Keratinocyte (primary cell): Measurements from ENCODE around the gene SH3BP5. TPM values are rescaled to one million over a fixed set of nuclear protein-coding genes. Genes with fewer than 3 reads are reported as not detected.

Experiments used
- DNase-seq: peaks from one replicate; pipeline ENCODE4 v3.0.0-alpha.2; 2011; ENCODE audit warnings: low read depth, missing footprints, low spot score
- FAIRE-seq: peaks from 2 replicates; lab custom pipeline; 2011; peaks lifted over from hg19 to GRCh38; lab: Jason Lieb, UNC
- H2AFZ ChIP-seq: 2 replicates; pipeline ENCODE4 v1.6.0; 2012; ENCODE audit warnings: low read length, control low read depth, inconsistent platforms; ENCODE audit not compliant: control insufficient read depth
- H3K27ac ChIP-seq: 2 replicates; pipeline ENCODE4 v1.5.1; 2011; ENCODE audit warnings: low read length; ENCODE audit not compliant: control insufficient read depth, insufficient read depth
- H3K27me3 ChIP-seq: 3 replicates; pipeline ENCODE4 v1.6.0; 2011; ENCODE audit warnings: low read length; ENCODE audit not compliant: control insufficient read depth, insufficient read depth; ENCODE audit errors: extremely low read depth
- H3K36me3 ChIP-seq, 2 experiments: 2 replicates in 1 of 2; 3 replicates in 1 of 2; pipeline ENCODE4 v1.5.1; 2011; ENCODE audit warnings: low read length in 2 of 2, mild to moderate bottlenecking in 1 of 2; ENCODE audit not compliant: control insufficient read depth in 2 of 2, insufficient read depth in 2 of 2; ENCODE audit errors: extremely low read depth in 1 of 2
- H3K4me1 ChIP-seq: 3 replicates; pipeline ENCODE4 v1.5.1; 2011; ENCODE audit warnings: low read length; ENCODE audit not compliant: control insufficient read depth, insufficient read depth; ENCODE audit errors: extremely low read depth
- H3K4me2 ChIP-seq: 3 replicates; pipeline ENCODE4 v1.6.0; 2011; ENCODE audit warnings: low read depth, low read length; ENCODE audit not compliant: control insufficient read depth, insufficient read depth; ENCODE audit errors: extremely low read depth
- H3K4me3 ChIP-seq, 3 experiments: fragments of 200-600 bp in 1 of 3; sonication (generic) in 1 of 3; 2 replicates in 2 of 3; 3 replicates in 1 of 3; pipeline ENCODE4 v1.5.1; 2011 to 2016; ENCODE audit warnings: low read length in 3 of 3, mild to moderate bottlenecking in 3 of 3, control low read depth in 2 of 3, inconsistent platforms in 1 of 3, low read depth in 1 of 3, mixed read lengths in 1 of 3, mixed run types in 1 of 3, moderate library complexity in 1 of 3; ENCODE audit not compliant: control insufficient read depth in 2 of 3, insufficient read depth in 2 of 3; ENCODE audit errors: extremely low read depth in 1 of 3
- H3K79me2 ChIP-seq: 2 replicates; pipeline ENCODE4 v1.6.0; 2012; ENCODE audit warnings: low read length; ENCODE audit not compliant: control insufficient read depth, insufficient read depth
- H3K9ac ChIP-seq: 3 replicates; pipeline ENCODE4 v1.6.0; 2011; ENCODE audit warnings: low read length; ENCODE audit not compliant: control insufficient read depth, insufficient read depth; ENCODE audit errors: extremely low read depth
- H3K9me1 ChIP-seq: 3 replicates; pipeline ENCODE4 v1.6.0; 2011; ENCODE audit warnings: low read length; ENCODE audit not compliant: control insufficient read depth, insufficient read depth; ENCODE audit errors: extremely low read depth
- H3K9me3 ChIP-seq: 2 replicates; pipeline ENCODE4 v1.5.1; 2012; ENCODE audit warnings: low read depth, low read length; ENCODE audit not compliant: control insufficient read depth
- H4K20me1 ChIP-seq: 3 replicates; pipeline ENCODE4 v1.6.0; 2011; ENCODE audit warnings: low read length; ENCODE audit not compliant: control insufficient read depth, insufficient read depth; ENCODE audit errors: extremely low read depth
- EZH2 ChIP-seq: IDR thresholded peaks from one replicate; pipeline ENCODE4 v1.6.1; 2012; ENCODE audit warnings: inconsistent platforms, mild to moderate bottlenecking, low read length, moderate library complexity
- dilution Hi-C: fragments of 300-500 bp; cut with MboI; formaldehyde crosslinking; loops from one replicate; pipeline ENCODE4 v1.7.0; 2020; ENCODE audit warnings: low sequenced_read_pairs; ENCODE audit not compliant: extremely low pct_ligation_motif_present
- polyA plus RNA-seq, 5 experiments: library from polyadenylated mRNA; depleted of rRNA in 3 of 5; stranded (reverse) in 3 of 5; stranded (forward) in 1 of 5; unstranded in 1 of 5; fragments of >200 nt; gene quantifications; 1 replicate in 1 of 5; 2 replicates in 3 of 5; 3 replicates in 1 of 5; pipeline versions ENCODE4 v1.2.1 to v1.2.3, GENCODE V29; 2011 to 2012; ENCODE audit warnings: missing spikeins in 2 of 5, low read depth in 1 of 5, low replicate concordance in 1 of 5
- TF ChIP-seq, protein P1 (sequence below), 3 experiments: IDR thresholded peaks in 1 of 3; conservative IDR thresholded peaks in 1 of 3; optimal IDR thresholded peaks in 1 of 3; 2 replicates in 2 of 3; 3 replicates in 1 of 3; pipeline versions ENCODE3 to v1.5.1; 2011; ENCODE audit warnings: low read length in 3 of 3, mild to moderate bottlenecking in 3 of 3, moderate library complexity in 2 of 3, control low read depth in 1 of 3, inconsistent platforms in 1 of 3; ENCODE audit not compliant: insufficient read depth in 2 of 3; ENCODE audit errors: extremely low read depth in 1 of 3

The SH3BP5 gene
- polyA plus RNA-seq, 1 donor (not counting 4 experiments of a cell fraction or from before 2014, with no cell fraction given), result 13.4 TPM

DNA sequence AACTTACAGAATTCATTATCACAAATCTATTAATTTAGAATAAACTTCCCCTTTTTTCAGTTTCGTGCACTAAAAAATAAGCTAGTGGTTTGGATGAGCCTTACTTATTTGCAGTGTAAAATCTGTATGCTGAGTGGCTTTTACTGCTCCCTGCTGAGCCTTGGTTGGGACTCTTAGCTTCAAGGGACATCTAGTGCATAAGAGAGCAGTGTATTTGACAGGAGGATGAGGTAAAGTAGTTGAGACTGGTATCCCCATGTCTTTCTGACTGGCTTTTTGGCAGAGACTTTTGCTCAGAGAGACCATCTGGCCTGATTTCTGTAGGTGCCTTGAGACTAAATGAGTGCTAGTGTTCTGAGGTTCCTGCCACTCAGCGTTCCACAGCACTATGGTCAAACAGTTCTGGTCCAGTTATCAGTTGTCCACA, 114.5 kb downstream of the SH3BP5 start:
- no peaks in the 10 kb centered on the region for H3K79me2 ChIP-seq
- no peaks in the 10 kb centered on the region for H3K9me3 ChIP-seq
- H3K9ac ChIP-seq, result no peak overlapping the region
- no peaks in the 10 kb centered on the region for H3K9me1 ChIP-seq
- dilution Hi-C loops, result no loop called here
- DNase-seq (no peak), FAIRE-seq (no peak)
- H2AFZ ChIP-seq, result no peak overlapping the region
- TF ChIP-seq, protein P1, sequence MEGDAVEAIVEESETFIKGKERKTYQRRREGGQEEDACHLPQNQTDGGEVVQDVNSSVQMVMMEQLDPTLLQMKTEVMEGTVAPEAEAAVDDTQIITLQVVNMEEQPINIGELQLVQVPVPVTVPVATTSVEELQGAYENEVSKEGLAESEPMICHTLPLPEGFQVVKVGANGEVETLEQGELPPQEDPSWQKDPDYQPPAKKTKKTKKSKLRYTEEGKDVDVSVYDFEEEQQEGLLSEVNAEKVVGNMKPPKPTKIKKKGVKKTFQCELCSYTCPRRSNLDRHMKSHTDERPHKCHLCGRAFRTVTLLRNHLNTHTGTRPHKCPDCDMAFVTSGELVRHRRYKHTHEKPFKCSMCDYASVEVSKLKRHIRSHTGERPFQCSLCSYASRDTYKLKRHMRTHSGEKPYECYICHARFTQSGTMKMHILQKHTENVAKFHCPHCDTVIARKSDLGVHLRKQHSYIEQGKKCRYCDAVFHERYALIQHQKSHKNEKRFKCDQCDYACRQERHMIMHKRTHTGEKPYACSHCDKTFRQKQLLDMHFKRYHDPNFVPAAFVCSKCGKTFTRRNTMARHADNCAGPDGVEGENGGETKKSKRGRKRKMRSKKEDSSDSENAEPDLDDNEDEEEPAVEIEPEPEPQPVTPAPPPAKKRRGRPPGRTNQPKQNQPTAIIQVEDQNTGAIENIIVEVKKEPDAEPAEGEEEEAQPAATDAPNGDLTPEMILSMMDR (optimal IDR thresholded peaks at IDR 0.05 in 1 of 3, IDR thresholded peaks at IDR 0.05 in 1 of 3, conservative IDR thresholded peaks at IDR 0.05 in 1 of 3; ENCODE audit: extremely low read depth in 1 of 3, insufficient read depth in 2 of 3, low read length in 3 of 3), result no peak
- no peak for TF ChIP-seq EZH2
- no peak overlapping the region for H3K4me2 ChIP-seq
- peaks cover 2% of the 10 kb centered on the region for H3K4me1 ChIP-seq
- H3K27ac ChIP-seq, result no peak overlapping the region
- peaks cover 19 to 28% of the 10 kb centered on the region in 2 experiments for H3K36me3 ChIP-seq
- H4K20me1 ChIP-seq, result no peaks in the 10 kb centered on the region
- H3K4me3 ChIP-seq, result no peak overlapping the region
- H3K27me3 ChIP-seq, result no peaks in the 10 kb centered on the region

DNA sequence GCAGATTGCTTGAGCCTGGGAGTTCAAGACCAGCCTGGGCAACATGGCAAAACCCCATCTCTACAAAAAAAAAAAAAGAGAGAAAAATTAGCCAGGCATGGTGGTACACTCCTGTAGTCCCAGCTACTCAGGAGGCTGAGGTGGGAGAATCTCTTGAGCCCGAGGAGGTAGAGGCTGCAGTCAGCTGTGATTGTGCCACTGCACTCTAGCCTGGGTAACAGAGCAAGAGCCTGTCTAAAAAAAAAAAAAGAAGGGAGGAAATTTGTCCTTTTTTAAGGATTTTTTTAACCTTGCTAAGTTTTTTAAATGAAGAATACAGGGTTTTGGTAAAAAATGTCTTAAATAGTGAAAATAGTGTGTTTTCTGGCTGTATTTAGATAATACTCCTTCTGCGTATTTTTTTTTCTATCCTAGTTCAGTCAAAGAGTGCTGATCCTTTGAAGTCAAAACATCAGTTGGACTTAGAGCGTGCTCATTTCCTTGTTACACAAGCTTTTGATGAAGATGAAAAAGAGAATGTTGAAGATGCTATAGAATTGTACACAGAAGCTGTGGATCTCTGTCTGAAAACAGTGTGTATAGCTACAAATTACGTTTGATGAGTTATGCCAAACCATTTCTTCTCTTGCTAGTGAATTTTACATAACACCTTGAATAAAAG, 115.2 kb downstream of the SH3BP5 start:
- Histone ChIP-seq H3K79me2 (no peaks in the 10 kb centered on the region), H4K20me1 (no peaks in the 10 kb centered on the region), H3K4me3 (no peak overlapping the region), H3K27me3 (no peaks in the 10 kb centered on the region), H3K36me3 (peaks cover 19 to 24% of the 10 kb centered on the region in 2 experiments), H3K27ac (no peak overlapping the region), H3K4me2 (no peak overlapping the region), H3K9me3 (no peaks in the 10 kb centered on the region), H3K9me1 (no peaks in the 10 kb centered on the region), H3K9ac (no peak overlapping the region), H2AFZ (no peak overlapping the region), H3K4me1 (peaks cover 2% of the 10 kb centered on the region)
- no peak for FAIRE-seq
- TF ChIP-seq, protein P1 (optimal IDR thresholded peaks at IDR 0.05 in 1 of 3, IDR thresholded peaks at IDR 0.05 in 1 of 3, conservative IDR thresholded peaks at IDR 0.05 in 1 of 3; ENCODE audit: extremely low read depth in 1 of 3, insufficient read depth in 2 of 3, low read length in 3 of 3), result no peak
- TF ChIP-seq EZH2, result no peak
- dilution Hi-C loops, result no loop called here
- no peak for DNase-seq
